ENCODE results near the gene SYT1. TPM values are rescaled to one million over a fixed set of nuclear protein-coding genes. Genes with fewer than 3 reads are reported as not detected.

The SYT1 gene
- total RNA-seq, 2 experiments from 2014 or later, result not detected

- Histone ChIP-seq H3K9me2 (ENCODE audit: insufficient read depth, low read length) (no peaks in the 10 kb centered on the region), H2AFZ (ENCODE audit: low read length) (no peak overlapping the region), H3K4me1 (ENCODE audit: insufficient read depth, low read length, poor library complexity, severe bottlenecking) (no peaks in the 10 kb centered on the region), H3K9me3 (ENCODE audit: low read length) (no peaks in the 10 kb centered on the region), H3K4me2 (ENCODE audit: low read length) (no peak overlapping the region), H3K4me3 (ENCODE audit: low read depth, low read length, poor library complexity, severe bottlenecking) (no peak overlapping the region), H3K36me3 (ENCODE audit: insufficient read depth, low read length) (no peaks in the 10 kb centered on the region), H4K20me1 (ENCODE audit: insufficient read depth, low read length) (no peaks in the 10 kb centered on the region; the same call in 1 of the 2 replicates), H3K27ac (ENCODE audit: low read depth, low read length, poor library complexity, severe bottlenecking) (no peak overlapping the region), H3K79me2 (ENCODE audit: insufficient read depth, low read depth, low read length) (no peaks in the 10 kb centered on the region)
- TF ChIP-seq CTCF (conservative IDR thresholded peaks at IDR 0.05; ENCODE audit: low read length) (no peak), EZH2phosphoT487 (IDR thresholded peaks at IDR 0.05; ENCODE audit: borderline replicate concordance, low read depth, low read length) (no peak)
- ChIA-PET CTCF (ENCODE audit: unreplicated experiment) (no interaction called here), POLR2A (interaction anchor here (0.7 kb wide), 2 partner anchors 21 to 195 kb away, joined by 3 read pairs; no protein-coding TSS in a partner anchor)
- BruUV-seq (replicated peaks), result no TSS peak
- no peak for DNase-seq (ENCODE audit: low spot score)
- intact Hi-C loops (cut with micrococcal nuclease; ENCODE audit: unreplicated experiment), result no loop called here
These were observed 458.3 kb downstream of the SYT1 start for GRCh38 chr12:79322905-79323304.

GRCh38 chr12:79324571-79324970, 460.0 kb downstream of the SYT1 start:
- Histone ChIP-seq H3K4me2 (ENCODE audit: low read length) (no peak overlapping the region), H3K36me3 (ENCODE audit: insufficient read depth, low read length) (no peaks in the 10 kb centered on the region), H4K20me1 (ENCODE audit: insufficient read depth, low read length) (no peaks in the 10 kb centered on the region; the same call in 1 of the 2 replicates), H3K4me1 (ENCODE audit: insufficient read depth, low read length, poor library complexity, severe bottlenecking) (no peaks in the 10 kb centered on the region), H2AFZ (ENCODE audit: low read length) (no peak overlapping the region), H3K9me2 (ENCODE audit: insufficient read depth, low read length) (no peaks in the 10 kb centered on the region), H3K4me3 (ENCODE audit: low read depth, low read length, poor library complexity, severe bottlenecking) (no peak overlapping the region), H3K79me2 (ENCODE audit: insufficient read depth, low read depth, low read length) (no peaks in the 10 kb centered on the region), H3K27ac (ENCODE audit: low read depth, low read length, poor library complexity, severe bottlenecking) (no peak overlapping the region), H3K9me3 (ENCODE audit: low read length) (no peaks in the 10 kb centered on the region)
- ChIA-PET POLR2A (interaction anchor here (0.7 to 1.1 kb wide), 2 partner anchors 63 to 274 kb away, joined by 3 to 5 read pairs; no protein-coding TSS in a partner anchor), CTCF (ENCODE audit: unreplicated experiment) (no interaction called here)
- BruUV-seq (replicated peaks), result no TSS peak
- intact Hi-C loops (cut with micrococcal nuclease; ENCODE audit: unreplicated experiment), result no loop called here
- DNase-seq (ENCODE audit: low spot score), result no peak
- TF ChIP-seq CTCF (conservative IDR thresholded peaks at IDR 0.05; ENCODE audit: low read length), result no peak

GRCh38 chr12:79326222-79326621, 461.6 kb downstream of the SYT1 start:
- Histone ChIP-seq H2AFZ (ENCODE audit: low read length) (no peak overlapping the region), H3K4me3 (ENCODE audit: low read depth, low read length, poor library complexity, severe bottlenecking) (no peak overlapping the region), H3K79me2 (ENCODE audit: insufficient read depth, low read depth, low read length) (no peaks in the 10 kb centered on the region), H4K20me1 (ENCODE audit: insufficient read depth, low read length) (no peaks in the 10 kb centered on the region; the same call in 1 of the 2 replicates), H3K9me2 (ENCODE audit: insufficient read depth, low read length) (no peaks in the 10 kb centered on the region), H3K36me3 (ENCODE audit: insufficient read depth, low read length) (no peaks in the 10 kb centered on the region), H3K4me2 (ENCODE audit: low read length) (no peak overlapping the region), H3K4me1 (ENCODE audit: insufficient read depth, low read length, poor library complexity, severe bottlenecking) (no peaks in the 10 kb centered on the region), H3K9me3 (ENCODE audit: low read length) (no peaks in the 10 kb centered on the region), H3K27ac (ENCODE audit: low read depth, low read length, poor library complexity, severe bottlenecking) (no peak overlapping the region)
- no peak for TF ChIP-seq CTCF (conservative IDR thresholded peaks at IDR 0.05; ENCODE audit: low read length)
- no peak for TF ChIP-seq EZH2phosphoT487 (IDR thresholded peaks at IDR 0.05; ENCODE audit: borderline replicate concordance, low read depth, low read length)
- ChIA-PET CTCF (ENCODE audit: unreplicated experiment) (no interaction called here), POLR2A (interaction anchor here (0.7 to 1.8 kb wide), 2 partner anchors 10 to 11 kb away, joined by 3 to 9 read pairs; no protein-coding TSS in a partner anchor)
- intact Hi-C loops (cut with micrococcal nuclease; ENCODE audit: unreplicated experiment), result no loop called here
- BruUV-seq (replicated peaks), result no TSS peak
- no peak for DNase-seq (ENCODE audit: low spot score)

Measured in OCI-LY7 (cell line).